MCF 10A (cell line): ENCODE results near the gene CROCC2. TPM values are rescaled to one million over a fixed set of nuclear protein-coding genes. Genes with fewer than 3 reads are reported as not detected.

ENCODE experiments used
- BruUV-seq: library from RNA; stranded (reverse); fragments of 400-500 nt; replicated peaks from 2 replicates; lab custom pipeline; 2021; lab: Mats Ljungman, UMichigan
- CTCF ChIA-PET: fragments of 300-600 bp; sonication (Branson Sonifier 250); formaldehyde crosslinking; extraction: SDS; loops from one replicate; lab custom pipeline; 2021; ENCODE audit warnings: antibody characterized with exemption, inconsistent platforms; lab: Yijun Ruan, JAX
- POLR2A ChIA-PET: fragments of 300-600, 350-650 bp; sonication (Branson Sonifier 250); formaldehyde crosslinking; extraction: SDS; loops from one replicate; lab custom pipeline; 2020; ENCODE audit warnings: antibody characterized with exemption, inconsistent platforms; lab: Yijun Ruan, JAX
- DNase-seq: peaks from one replicate; pipeline ENCODE4 v3.0.0-alpha.2; 2018; ENCODE audit not compliant: unreplicated experiment
- H3K27ac Mint-ChIP-seq: one replicate; pipeline ENCODE4 v1.8.0; 2022; ENCODE audit warnings: mild to moderate bottlenecking, low read depth, mixed read lengths; ENCODE audit not compliant: unreplicated experiment
- H3K27me3 Mint-ChIP-seq: one replicate; pipeline ENCODE4 v1.8.0; 2022; ENCODE audit warnings: mixed read lengths; ENCODE audit not compliant: insufficient read depth, unreplicated experiment
- H3K36me3 Mint-ChIP-seq: one replicate; pipeline ENCODE4 v1.8.0; 2022; ENCODE audit warnings: mild to moderate bottlenecking, moderate library complexity, mixed read lengths; ENCODE audit not compliant: insufficient read depth, unreplicated experiment
- H3K4me1 Mint-ChIP-seq: one replicate; pipeline ENCODE4 v1.8.0; 2022; ENCODE audit warnings: mixed read lengths; ENCODE audit not compliant: insufficient read depth, unreplicated experiment
- H3K4me3 Mint-ChIP-seq: one replicate; pipeline ENCODE4 v1.8.0; 2022; ENCODE audit warnings: mild to moderate bottlenecking, moderate library complexity, mixed read lengths; ENCODE audit not compliant: unreplicated experiment
- H3K9me3 Mint-ChIP-seq: one replicate; pipeline ENCODE4 v1.8.0; 2022; ENCODE audit warnings: mixed read lengths; ENCODE audit not compliant: unreplicated experiment
- CTCF ChIP-seq: fragments of 200-600 bp; IDR thresholded peaks from one replicate; pipeline ENCODE4 v1.8.0; 2022; ENCODE audit warnings: antibody characterized with exemption, mild to moderate bottlenecking; ENCODE audit not compliant: unreplicated experiment
- intact Hi-C: fragments of 100-400 bp; cut with micrococcal nuclease; formaldehyde crosslinking; loops from 2 replicates; pipeline ENCODE4 v1.14.1; 2022
- total RNA-seq: library from RNA; stranded (reverse); gene quantifications from 2 replicates; pipeline ENCODE4 v1.2.3, GENCODE V29; 2022

CROCC2 gene
- total RNA-seq, 1 experiment from 2014 or later: not detected

- BruUV-seq: no TSS peak
- peaks cover 7% of the 10 kb centered on the region for H3K27me3 Mint-ChIP-seq
- no peak overlapping the region for H3K4me3 Mint-ChIP-seq
- intact Hi-C loops: no loop called here
- CTCF ChIA-PET: no interaction called here
- DNase-seq: no peak
- H3K9me3 Mint-ChIP-seq: peaks cover 8% of the 10 kb centered on the region
- no peak overlapping the region for H3K27ac Mint-ChIP-seq
- TF ChIP-seq CTCF: no peak
- H3K4me1 Mint-ChIP-seq: peaks cover 21% of the 10 kb centered on the region
- POLR2A ChIA-PET: no interaction called here
- no peaks in the 10 kb centered on the region for H3K36me3 Mint-ChIP-seq
Measured at GRCh38 chr2:240970104-240970503, 64.0 kb downstream of the CROCC2 start.

DNA sequence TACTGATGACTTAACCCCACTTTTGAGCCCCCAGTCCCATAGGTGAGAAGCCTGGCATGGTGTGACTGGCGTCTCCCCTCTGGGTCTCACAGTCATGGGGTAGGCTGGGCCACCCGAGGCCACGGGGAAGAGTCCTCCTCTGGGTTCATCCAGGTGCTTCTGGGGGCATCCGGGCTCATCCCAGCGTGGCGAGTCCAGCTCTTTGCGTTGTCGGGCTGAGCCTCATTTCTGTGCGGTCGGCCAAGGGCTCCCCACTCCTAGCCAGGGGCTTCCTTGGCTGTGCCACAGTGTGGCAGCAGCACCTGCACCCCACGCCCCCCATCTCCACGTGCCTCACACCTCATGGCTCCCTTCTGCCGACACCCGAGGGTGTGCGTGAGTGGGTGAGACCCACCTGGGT, 64.7 kb downstream of the CROCC2 start:
- Mint-ChIP-seq H3K4me1 (peaks cover 21% of the 10 kb centered on the region), H3K4me3 (no peak overlapping the region), H3K36me3 (no peaks in the 10 kb centered on the region), H3K27ac (no peak overlapping the region), H3K9me3 (peaks cover 8% of the 10 kb centered on the region), H3K27me3 (peaks cover 11% of the 10 kb centered on the region)
- no TSS peak for BruUV-seq
- DNase-seq: no peak
- no peak for TF ChIP-seq CTCF
- CTCF ChIA-PET: no interaction called here
- intact Hi-C loops: no loop called here
- POLR2A ChIA-PET: no interaction called here

- ChIA-PET CTCF (interaction anchor here (0.9 kb wide), 1 partner anchor 57 kb away, joined by 3 read pairs; no protein-coding TSS in a partner anchor), POLR2A (interaction anchor here (0.6 to 1.1 kb wide), 5 partner anchors 35 to 363 kb away, joined by 3 to 5 read pairs (median 3); partner anchors contain the start of gene MTERF4)
- H3K27ac Mint-ChIP-seq: peak overlapping the region; percentile 27
- H3K4me1 Mint-ChIP-seq: peaks cover 21% of the 10 kb centered on the region
- no peaks in the 10 kb centered on the region for H3K36me3 Mint-ChIP-seq
- BruUV-seq: no TSS peak
- intact Hi-C loops: no loop called here
- no peak for DNase-seq
- no peak for TF ChIP-seq CTCF
- peaks cover 11% of the 10 kb centered on the region for H3K27me3 Mint-ChIP-seq
- H3K4me3 Mint-ChIP-seq: no peak overlapping the region
- H3K9me3 Mint-ChIP-seq: peaks cover 8% of the 10 kb centered on the region
Measured at GRCh38 chr2:240972201-240972600, 66.1 kb downstream of the CROCC2 start.

DNA sequence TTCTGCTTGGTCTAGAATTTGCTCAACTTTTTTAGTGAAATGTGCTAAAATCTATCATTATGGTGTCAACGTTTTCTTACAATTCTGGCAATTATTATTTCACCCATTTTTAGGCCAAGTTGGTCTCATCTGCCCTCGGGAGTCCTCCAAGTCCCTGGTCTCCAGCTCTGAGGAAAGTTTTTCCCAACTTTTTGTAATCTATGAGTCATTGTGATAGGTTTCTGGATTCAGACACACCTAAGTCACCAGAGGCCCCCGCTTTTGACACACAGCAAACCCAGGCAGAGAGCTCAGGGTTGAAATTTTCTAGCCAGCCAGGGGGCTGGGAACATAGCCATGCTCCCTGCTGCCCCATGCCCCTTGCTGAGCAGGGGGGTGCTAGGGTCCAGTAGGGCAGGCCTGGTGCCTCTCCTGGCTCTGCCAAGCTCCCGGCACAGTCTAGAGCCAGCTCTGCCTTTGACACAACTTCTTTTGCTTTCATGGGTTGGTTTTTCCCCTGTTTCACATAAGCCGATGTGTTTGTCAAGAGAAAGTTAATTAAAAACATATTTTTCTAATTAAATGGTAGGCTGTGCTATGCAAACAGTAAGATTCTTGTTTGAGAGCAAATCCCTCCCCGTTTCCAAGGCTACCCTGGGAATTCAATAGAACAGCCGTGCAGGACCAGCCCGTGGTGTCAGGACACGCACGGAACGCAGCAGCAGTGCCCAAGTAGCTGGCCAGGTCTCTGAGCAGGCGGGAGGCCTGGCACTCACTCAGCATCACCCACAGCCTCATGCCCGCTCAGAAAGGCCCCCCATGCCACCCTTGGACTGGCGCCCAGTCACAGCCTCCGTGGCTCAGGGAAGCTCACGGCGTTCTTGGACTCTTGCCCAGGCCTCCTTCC, 66.7 kb downstream of the CROCC2 start:
- peaks cover 21% of the 10 kb centered on the region for H3K4me1 Mint-ChIP-seq
- H3K9me3 Mint-ChIP-seq: peaks cover 8% of the 10 kb centered on the region
- intact Hi-C loops: no loop called here
- ChIA-PET CTCF (interaction anchor here (0.5 to 0.9 kb wide), 2 partner anchors 58 to 342 kb away, joined by 3 read pairs; partner anchors contain the start of gene HDLBP), POLR2A (interaction anchor here (0.6 to 1.1 kb wide), 5 partner anchors 35 to 363 kb away, joined by 3 to 5 read pairs (median 3); partner anchors contain the start of gene MTERF4)
- no peaks in the 10 kb centered on the region for H3K36me3 Mint-ChIP-seq
- DNase-seq: peak; percentile 65
- no peak overlapping the region for H3K4me3 Mint-ChIP-seq
- no peak for TF ChIP-seq CTCF
- no TSS peak for BruUV-seq
- H3K27me3 Mint-ChIP-seq: peaks cover 11% of the 10 kb centered on the region
- H3K27ac Mint-ChIP-seq: peak overlapping the region; percentile 27
